ENCODE data around the gene IMP4.

IMP4 gene

DNA sequence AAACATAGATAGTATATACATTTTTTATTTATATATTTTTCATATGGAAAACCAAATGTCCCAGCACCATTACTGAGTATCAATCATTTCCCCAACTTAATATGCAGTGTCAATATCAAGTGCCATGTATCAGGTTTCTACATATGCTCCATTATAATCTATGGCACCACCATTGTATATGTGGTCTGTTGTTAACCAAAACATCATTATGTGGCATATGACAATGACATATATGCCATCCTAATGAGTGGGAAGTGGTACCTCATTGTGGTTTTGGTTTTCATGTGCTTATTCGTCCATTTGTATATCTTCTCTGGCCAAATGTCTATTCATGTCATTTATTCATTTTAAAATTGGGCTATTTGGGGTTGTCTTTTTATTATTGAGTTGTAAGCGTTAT, 22.4 kb downstream of the IMP4 start:
- TF ChIP-seq, protein P1, sequence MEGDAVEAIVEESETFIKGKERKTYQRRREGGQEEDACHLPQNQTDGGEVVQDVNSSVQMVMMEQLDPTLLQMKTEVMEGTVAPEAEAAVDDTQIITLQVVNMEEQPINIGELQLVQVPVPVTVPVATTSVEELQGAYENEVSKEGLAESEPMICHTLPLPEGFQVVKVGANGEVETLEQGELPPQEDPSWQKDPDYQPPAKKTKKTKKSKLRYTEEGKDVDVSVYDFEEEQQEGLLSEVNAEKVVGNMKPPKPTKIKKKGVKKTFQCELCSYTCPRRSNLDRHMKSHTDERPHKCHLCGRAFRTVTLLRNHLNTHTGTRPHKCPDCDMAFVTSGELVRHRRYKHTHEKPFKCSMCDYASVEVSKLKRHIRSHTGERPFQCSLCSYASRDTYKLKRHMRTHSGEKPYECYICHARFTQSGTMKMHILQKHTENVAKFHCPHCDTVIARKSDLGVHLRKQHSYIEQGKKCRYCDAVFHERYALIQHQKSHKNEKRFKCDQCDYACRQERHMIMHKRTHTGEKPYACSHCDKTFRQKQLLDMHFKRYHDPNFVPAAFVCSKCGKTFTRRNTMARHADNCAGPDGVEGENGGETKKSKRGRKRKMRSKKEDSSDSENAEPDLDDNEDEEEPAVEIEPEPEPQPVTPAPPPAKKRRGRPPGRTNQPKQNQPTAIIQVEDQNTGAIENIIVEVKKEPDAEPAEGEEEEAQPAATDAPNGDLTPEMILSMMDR (IDR thresholded peaks at IDR 0.05): no peak

DNA sequence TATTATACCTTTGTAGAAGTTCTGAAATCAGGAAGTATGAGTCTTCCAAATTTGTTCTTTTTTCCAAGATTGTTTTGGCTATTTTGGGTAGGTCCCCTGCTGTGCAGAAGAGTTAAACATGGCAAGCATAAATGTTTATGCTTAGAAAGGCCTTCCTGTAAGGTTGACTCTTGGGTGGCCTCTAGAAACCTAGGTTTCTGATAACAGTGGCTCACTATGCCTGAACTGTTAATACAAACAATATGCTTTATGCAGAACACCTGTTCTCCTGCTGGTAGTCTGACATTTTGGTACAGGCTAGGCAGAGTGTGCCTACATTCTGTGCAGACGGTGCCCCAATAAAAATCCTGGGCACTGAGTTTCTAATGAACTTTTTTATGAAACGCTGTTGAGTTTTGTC, 23.3 kb downstream of the IMP4 start:
- TF ChIP-seq, protein P1 (IDR thresholded peaks at IDR 0.05): no peak

DNA sequence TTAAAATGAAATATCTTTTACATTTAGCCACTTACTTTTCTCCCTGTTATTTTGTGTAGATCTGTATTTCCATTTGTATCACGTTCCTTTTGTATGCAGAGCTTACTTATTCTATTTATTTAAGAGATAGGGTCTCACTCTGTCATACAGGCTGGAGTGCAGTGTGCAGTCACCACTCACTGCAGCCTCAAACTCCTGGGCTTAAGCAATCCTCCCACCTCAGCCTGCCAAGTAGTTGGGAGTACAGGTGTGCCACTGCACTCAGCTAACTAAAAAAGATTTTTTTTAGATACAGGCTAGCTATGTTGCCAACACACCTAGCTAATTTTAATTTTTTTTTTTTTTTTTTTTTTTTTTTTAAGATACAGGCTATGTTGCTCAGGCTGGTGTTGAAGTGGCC, 24.0 kb downstream of the IMP4 start:
- TF ChIP-seq, protein P1 (IDR thresholded peaks at IDR 0.05): no peak

DNA sequence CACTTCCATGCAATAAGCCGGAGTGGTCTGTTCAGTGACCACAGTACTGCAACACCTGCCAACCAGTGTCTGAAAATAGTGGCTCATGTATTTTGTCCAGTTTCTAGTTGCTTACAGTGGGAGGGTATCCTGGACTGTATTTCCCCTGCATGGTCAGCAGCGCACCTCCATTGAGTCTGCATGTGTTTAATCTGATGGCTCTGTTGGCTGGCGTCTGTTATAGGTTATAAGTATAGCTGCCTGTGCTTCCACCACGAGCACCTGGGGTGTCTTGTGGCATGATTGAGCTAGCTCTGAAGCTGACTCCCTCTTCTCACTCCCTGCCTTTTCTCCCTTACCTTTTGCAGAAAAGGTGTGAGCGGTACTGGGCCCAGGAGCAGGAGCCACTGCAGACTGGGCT, 26.1 kb downstream of the IMP4 start:
- TF ChIP-seq, protein P1 (IDR thresholded peaks at IDR 0.05): no peak

DNA sequence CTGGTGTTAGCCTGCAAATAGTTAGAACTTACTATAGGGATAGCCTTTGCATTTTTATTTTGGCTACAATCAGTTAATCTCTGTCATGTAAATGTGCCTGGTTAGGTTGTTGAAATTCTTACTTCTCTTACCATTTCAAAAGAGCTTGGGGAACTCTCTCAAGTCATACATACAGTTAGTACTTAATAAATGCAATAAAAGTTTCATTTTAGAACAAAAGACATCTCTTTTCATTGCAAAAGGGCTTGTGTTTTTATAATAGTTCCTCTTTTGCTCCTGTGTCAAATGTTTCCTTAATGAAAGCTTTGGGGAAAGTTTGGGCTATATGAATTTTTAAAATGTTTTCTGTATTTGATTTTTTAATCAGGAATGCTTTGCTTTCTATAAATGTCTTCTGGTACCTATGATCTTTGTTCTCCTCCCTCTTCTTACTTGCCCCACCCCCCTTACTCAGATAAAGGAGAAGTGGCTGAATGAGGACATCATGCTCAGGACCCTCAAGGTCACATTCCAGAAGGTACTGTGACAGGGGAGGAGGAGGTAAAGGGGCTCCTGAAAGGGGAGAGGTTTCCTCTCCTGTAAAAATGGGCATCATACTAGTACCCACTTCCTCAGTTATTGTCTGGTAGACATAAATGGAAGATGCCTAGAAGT, 26.7 kb downstream of the IMP4 start:
- TF ChIP-seq, protein P1 (IDR thresholded peaks at IDR 0.05): no peak

DNA sequence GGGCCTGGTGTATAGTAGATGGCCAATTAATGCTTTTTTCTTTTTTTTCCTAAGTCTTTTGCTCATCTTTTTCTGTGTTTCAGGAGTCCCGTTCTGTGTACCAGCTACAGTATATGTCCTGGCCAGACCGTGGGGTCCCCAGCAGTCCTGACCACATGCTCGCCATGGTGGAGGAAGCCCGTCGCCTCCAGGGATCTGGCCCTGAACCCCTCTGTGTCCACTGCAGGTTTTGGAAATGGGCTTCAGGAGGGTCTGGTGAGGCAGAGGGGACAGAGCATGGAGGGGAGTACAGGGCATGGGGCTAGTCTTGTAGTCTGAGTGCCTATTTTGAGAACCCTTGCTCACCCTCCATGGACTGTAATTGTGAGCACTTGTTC, 27.3 kb downstream of the IMP4 start:
- TF ChIP-seq, protein P1 (IDR thresholded peaks at IDR 0.05): no peak

DNA sequence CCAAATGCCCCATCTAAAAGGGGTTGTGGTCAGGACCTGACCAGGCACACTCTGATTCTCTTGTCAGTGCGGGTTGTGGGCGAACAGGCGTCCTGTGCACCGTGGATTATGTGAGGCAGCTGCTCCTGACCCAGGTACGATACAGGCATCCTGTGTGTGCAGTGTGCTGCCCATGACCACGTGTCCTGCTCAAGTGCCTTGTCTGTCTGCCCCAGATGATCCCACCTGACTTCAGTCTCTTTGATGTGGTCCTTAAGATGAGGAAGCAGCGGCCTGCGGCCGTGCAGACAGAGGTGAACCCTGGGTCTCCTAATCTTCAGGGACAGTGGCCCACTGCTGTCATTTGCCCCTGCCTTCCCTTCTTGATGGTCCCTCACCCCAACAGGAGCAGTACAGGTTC, 27.8 kb downstream of the IMP4 start:
- TF ChIP-seq, protein P1 (IDR thresholded peaks at IDR 0.05): no peak

DNA sequence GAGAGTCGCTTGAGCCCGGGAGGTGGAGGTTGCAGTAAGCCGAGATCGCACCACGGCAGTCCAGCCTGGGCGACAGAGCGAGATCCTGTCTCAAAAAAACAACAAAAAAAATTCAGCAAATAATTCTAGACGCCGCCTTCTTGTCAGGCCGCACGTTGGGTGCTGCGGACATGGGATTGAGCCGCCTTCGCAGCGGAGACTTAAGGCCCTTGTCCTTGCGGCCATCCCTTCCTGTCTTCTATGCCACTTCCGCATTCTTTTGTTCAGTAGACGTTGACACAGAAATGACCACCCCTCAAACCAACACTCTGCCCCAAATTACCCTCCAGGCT, 29.0 kb downstream of the IMP4 start:
- TF ChIP-seq, protein P1 (IDR thresholded peaks at IDR 0.05): no peak
